ENCODE data around the gene CAMTA1.

- no peak for TF ChIP-seq ZNF140 (tag by site-specific recombination; IDR thresholded peaks at IDR 0.05)
- TF ChIP-seq PBX3 (CRISPR knock-in tag; IDR thresholded peaks at IDR 0.05) = no peak
- no peak for TF ChIP-seq CTCF (tag by site-specific recombination; IDR thresholded peaks at IDR 0.05)
- TF ChIP-seq IKZF3 (tag by site-specific recombination; IDR thresholded peaks at IDR 0.05) = no peak
- no peak for TF ChIP-seq ZNF776 (tag by site-specific recombination; IDR thresholded peaks at IDR 0.05; ENCODE audit: borderline replicate concordance)
- TF ChIP-seq ZNF701 (tag by site-specific recombination; IDR thresholded peaks at IDR 0.05) = no peak
- no peak for TF ChIP-seq ZNF654 (tag by site-specific recombination; IDR thresholded peaks at IDR 0.05; ENCODE audit: low read depth)
- TF ChIP-seq ZBTB1 (tag by site-specific recombination; IDR thresholded peaks at IDR 0.05) = no peak
- no peak for TF ChIP-seq YY1 (tag by site-specific recombination; IDR thresholded peaks at IDR 0.05)
- TF ChIP-seq TCF7L2 (IDR thresholded peaks at IDR 0.05; ENCODE audit: borderline replicate concordance, low read depth, low read length) = no peak
- TF ChIP-seq ZNF449 (tag by site-specific recombination; IDR thresholded peaks at IDR 0.05) = no peak
- no peak for TF ChIP-seq ZNF121 (tag by site-specific recombination; IDR thresholded peaks at IDR 0.05)
- no peak for TF ChIP-seq ZNF248 (tag by site-specific recombination; IDR thresholded peaks at IDR 0.05)
- TF ChIP-seq ZNF514 (tag by site-specific recombination; IDR thresholded peaks at IDR 0.05) = no peak
Observed at GRCh38 chr1:7520496-7520895, 735.2 kb downstream of the CAMTA1 start.

Data from HEK293 (cell line).